GM23248 (cell line): Measurements from ENCODE around the gene SMOC2.
"Not testable (repeated sequence)": the region's sequence is repeated elsewhere in the genome, so short reads cannot be mapped to it uniquely, and the experiment has no call there.

Source experiments
- EZH2 ChIP-seq: fragments of 200-600 bp; sonication (generic); IDR thresholded peaks from 2 replicates; pipeline ENCODE4 v1.6.1; 2018; ENCODE audit warnings: antibody characterized with exemption, mild to moderate bottlenecking; ENCODE audit not compliant: insufficient read depth, poor library complexity, severe bottlenecking
- EZH2phosphoT487 ChIP-seq: fragments of 200-600 bp; sonication (generic); IDR thresholded peaks from 2 replicates; pipeline ENCODE4 v1.6.1; 2018; ENCODE audit warnings: antibody characterized with exemption, moderate library complexity, mild to moderate bottlenecking, low read depth; ENCODE audit not compliant: insufficient read depth

GRCh38 chr6:168692915-168693257 is 251.9 kb downstream of the SMOC2 start:
- not testable (repeated sequence) for TF ChIP-seq EZH2, EZH2phosphoT487
